ENCODE measurements around the gene SOX10. TPM values are rescaled to one million over a fixed set of nuclear protein-coding genes. Genes with fewer than 3 reads are reported as not detected.
"Not testable (repeated sequence)": the region's sequence is repeated elsewhere in the genome, so short reads cannot be mapped to it uniquely, and the experiment has no call there.

Gene SOX10
- total RNA-seq, 1 donor from 2014 or later = 0.08 TPM

- DNase-seq (ENCODE audit: low spot score) = no peak
- H3K27me3 Mint-ChIP-seq (ENCODE audit: unreplicated experiment) = peaks cover 3% of the 10 kb centered on the region
- TF ChIP-seq CTCF (IDR thresholded peaks at IDR 0.05; ENCODE audit: unreplicated experiment) = no peak
- peaks cover 7% of the 10 kb centered on the region for H3K4me1 Mint-ChIP-seq (ENCODE audit: unreplicated experiment)
- H3K4me3 Mint-ChIP-seq (ENCODE audit: unreplicated experiment) = peak overlapping the region; percentile 62
- H3K36me3 Mint-ChIP-seq (ENCODE audit: low read depth, unreplicated experiment) = peaks cover 40% of the 10 kb centered on the region
- H3K27ac Mint-ChIP-seq (ENCODE audit: unreplicated experiment) = no peak overlapping the region
- no peaks in the 10 kb centered on the region for H3K9me3 Mint-ChIP-seq (ENCODE audit: unreplicated experiment)
Measured at GRCh38 chr22:37959231-37959825, 25.0 kb downstream of the SOX10 start.

GRCh38 chr22:37957232-37957631 lies 27.1 kb downstream of the SOX10 start:
- DNase-seq (ENCODE audit: low spot score) = no peak
- Mint-ChIP-seq H3K4me1 (ENCODE audit: unreplicated experiment) (peaks cover 21% of the 10 kb centered on the region), H3K27me3 (ENCODE audit: unreplicated experiment) (peaks cover 8% of the 10 kb centered on the region), H3K9me3 (ENCODE audit: unreplicated experiment) (no peaks in the 10 kb centered on the region), H3K36me3 (ENCODE audit: low read depth, unreplicated experiment) (peaks cover 40% of the 10 kb centered on the region), H3K4me3 (ENCODE audit: unreplicated experiment) (no peak overlapping the region), H3K27ac (ENCODE audit: unreplicated experiment) (no peak overlapping the region)
- TF ChIP-seq CTCF (IDR thresholded peaks at IDR 0.05; ENCODE audit: unreplicated experiment) = no peak

GRCh38 chr22:37955825-37956397 lies 28.4 kb downstream of the SOX10 start:
- H3K4me1 Mint-ChIP-seq (ENCODE audit: unreplicated experiment) = peaks cover 26% of the 10 kb centered on the region
- H3K36me3 Mint-ChIP-seq (ENCODE audit: low read depth, unreplicated experiment) = peaks cover 33% of the 10 kb centered on the region
- not testable (repeated sequence) for DNase-seq (ENCODE audit: low spot score); H3K27ac Mint-ChIP-seq (ENCODE audit: unreplicated experiment); H3K9me3 Mint-ChIP-seq (ENCODE audit: unreplicated experiment); H3K27me3 Mint-ChIP-seq (ENCODE audit: unreplicated experiment); H3K4me3 Mint-ChIP-seq (ENCODE audit: unreplicated experiment)

- Mint-ChIP-seq H3K9me3 (ENCODE audit: unreplicated experiment) (no peaks in the 10 kb centered on the region), H3K27ac (ENCODE audit: unreplicated experiment) (peak overlapping the region; percentile 14), H3K27me3 (ENCODE audit: unreplicated experiment) (peaks cover 8% of the 10 kb centered on the region), H3K36me3 (ENCODE audit: low read depth, unreplicated experiment) (peaks cover 32% of the 10 kb centered on the region), H3K4me3 (ENCODE audit: unreplicated experiment) (peak overlapping the region; percentile 100), H3K4me1 (ENCODE audit: unreplicated experiment) (peaks cover 26% of the 10 kb centered on the region)
- no peak for TF ChIP-seq CTCF (IDR thresholded peaks at IDR 0.05; ENCODE audit: unreplicated experiment)
- no peak for DNase-seq (ENCODE audit: low spot score)
Measured at GRCh38 chr22:37954686-37955085, 29.7 kb downstream of the SOX10 start.

GRCh38 chr22:37953437-37954179 lies 30.7 kb downstream of the SOX10 start, which contains the start of the genes C22orf23 and POLR2F:
C22orf23 (minus strand) TSS chr22:37953601; CDS start chr22:37953149, 452 bp downstream.
POLR2F (plus strand) TSS chr22:37953699; CDS start chr22:37953788, 89 bp downstream.
- Mint-ChIP-seq H3K27ac (ENCODE audit: unreplicated experiment) (peak within 1 kb of the TSS; percentile 95), H3K4me3 (ENCODE audit: unreplicated experiment) (peak within 1 kb of the TSS; percentile 100), H3K9me3 (ENCODE audit: unreplicated experiment) (no peaks in the 10 kb centered on the region), H3K36me3 (ENCODE audit: low read depth, unreplicated experiment) (peaks cover 21% of the 10 kb centered on the region), H3K27me3 (ENCODE audit: unreplicated experiment) (peaks cover 8% of the 10 kb centered on the region), H3K4me1 (ENCODE audit: unreplicated experiment) (peaks cover 26% of the 10 kb centered on the region)
- peak; percentile 95 for DNase-seq (ENCODE audit: low spot score)
- no peak for TF ChIP-seq CTCF (IDR thresholded peaks at IDR 0.05; ENCODE audit: unreplicated experiment)
